Activated B cell treated with CpG ODN at 0.5 μM for 24 hours (primary cell): ENCODE results near the gene MRNIP. TPM values are rescaled to one million over a fixed set of nuclear protein-coding genes. Genes with fewer than 3 reads are reported as not detected.
"Not testable (repeated sequence)": the region's sequence is repeated elsewhere in the genome, so short reads cannot be mapped to it uniquely, and the experiment has no call there.

Experiments used
- ATAC-seq: fragments of 200-7000 bp; cut with Tn5 transposase; one replicate; pipeline ENCODE4 v1.10.0; 2021; ENCODE audit warnings: low read depth, mild to moderate bottlenecking, moderate library complexity
- CTCF ChIA-PET: fragments of 350-600 bp; sonication (Branson Sonifier 250); formaldehyde crosslinking; loops from one replicate; lab custom pipeline; 2021; ENCODE audit warnings: antibody characterized with exemption; lab: Charles Lee
- POLR2A ChIA-PET: fragments of 350-600 bp; sonication (Branson Sonifier 250); formaldehyde crosslinking; loops from one replicate; lab custom pipeline; 2021; ENCODE audit warnings: antibody characterized with exemption; lab: Charles Lee
- DNase-seq: peaks from one replicate; pipeline ENCODE4 v3.0.0; 2022
- H3K27ac Mint-ChIP-seq: one replicate; pipeline ENCODE4 v1.8.0; 2020; ENCODE audit warnings: mixed read lengths
- H3K27me3 Mint-ChIP-seq: one replicate; pipeline ENCODE4 v1.8.0; 2021; ENCODE audit warnings: mixed read lengths
- H3K36me3 Mint-ChIP-seq: one replicate; pipeline ENCODE4 v1.8.0; 2021; ENCODE audit warnings: low read depth, mixed read lengths
- H3K4me1 Mint-ChIP-seq: one replicate; pipeline ENCODE4 v1.8.0; 2021; ENCODE audit warnings: mixed read lengths
- H3K4me3 Mint-ChIP-seq: one replicate; pipeline ENCODE4 v1.8.0; 2020; ENCODE audit warnings: mild to moderate bottlenecking, mixed read lengths
- H3K9me3 Mint-ChIP-seq: one replicate; pipeline ENCODE4 v1.8.0; 2020; ENCODE audit warnings: mixed read lengths
- intact Hi-C: fragments of 100-400 bp; cut with micrococcal nuclease; formaldehyde crosslinking; loops from one replicate; pipeline ENCODE4 v1.15.1; 2024
- total RNA-seq: library from RNA; stranded (reverse); gene quantifications from 2 replicates; pipeline ENCODE4 v1.2.3, GENCODE V29; 2022
- TF ChIP-seq, protein P1 (sequence below): fragments of 200-600 bp; IDR thresholded peaks from one replicate; pipeline ENCODE4 v1.8.0; 2022; ENCODE audit warnings: antibody characterized with exemption, mild to moderate bottlenecking

Gene MRNIP
- total RNA-seq, 1 donor from 2014 or later = 70.0 TPM

GRCh38 chr5:179873588-179874110 lies 15.0 kb upstream of the MRNIP start:
- POLR2A ChIA-PET = interaction anchor here (1.0 kb wide), 1 partner anchor 33 kb away, joined by 3 read pairs; no protein-coding TSS in a partner anchor
- ATAC-seq (no peak), DNase-seq (no peak)
- H3K4me1 Mint-ChIP-seq = no peaks in the 10 kb centered on the region
- H3K27me3 Mint-ChIP-seq = no peaks in the 10 kb centered on the region
- H3K9me3 Mint-ChIP-seq = no peaks in the 10 kb centered on the region
- no peak overlapping the region for H3K27ac Mint-ChIP-seq
- no peak overlapping the region for H3K4me3 Mint-ChIP-seq
- CTCF ChIA-PET = no interaction called here
- intact Hi-C loops = no loop called here
- H3K36me3 Mint-ChIP-seq = peaks cover 70% of the 10 kb centered on the region
- TF ChIP-seq, protein P1, sequence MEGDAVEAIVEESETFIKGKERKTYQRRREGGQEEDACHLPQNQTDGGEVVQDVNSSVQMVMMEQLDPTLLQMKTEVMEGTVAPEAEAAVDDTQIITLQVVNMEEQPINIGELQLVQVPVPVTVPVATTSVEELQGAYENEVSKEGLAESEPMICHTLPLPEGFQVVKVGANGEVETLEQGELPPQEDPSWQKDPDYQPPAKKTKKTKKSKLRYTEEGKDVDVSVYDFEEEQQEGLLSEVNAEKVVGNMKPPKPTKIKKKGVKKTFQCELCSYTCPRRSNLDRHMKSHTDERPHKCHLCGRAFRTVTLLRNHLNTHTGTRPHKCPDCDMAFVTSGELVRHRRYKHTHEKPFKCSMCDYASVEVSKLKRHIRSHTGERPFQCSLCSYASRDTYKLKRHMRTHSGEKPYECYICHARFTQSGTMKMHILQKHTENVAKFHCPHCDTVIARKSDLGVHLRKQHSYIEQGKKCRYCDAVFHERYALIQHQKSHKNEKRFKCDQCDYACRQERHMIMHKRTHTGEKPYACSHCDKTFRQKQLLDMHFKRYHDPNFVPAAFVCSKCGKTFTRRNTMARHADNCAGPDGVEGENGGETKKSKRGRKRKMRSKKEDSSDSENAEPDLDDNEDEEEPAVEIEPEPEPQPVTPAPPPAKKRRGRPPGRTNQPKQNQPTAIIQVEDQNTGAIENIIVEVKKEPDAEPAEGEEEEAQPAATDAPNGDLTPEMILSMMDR = no peak

DNA sequence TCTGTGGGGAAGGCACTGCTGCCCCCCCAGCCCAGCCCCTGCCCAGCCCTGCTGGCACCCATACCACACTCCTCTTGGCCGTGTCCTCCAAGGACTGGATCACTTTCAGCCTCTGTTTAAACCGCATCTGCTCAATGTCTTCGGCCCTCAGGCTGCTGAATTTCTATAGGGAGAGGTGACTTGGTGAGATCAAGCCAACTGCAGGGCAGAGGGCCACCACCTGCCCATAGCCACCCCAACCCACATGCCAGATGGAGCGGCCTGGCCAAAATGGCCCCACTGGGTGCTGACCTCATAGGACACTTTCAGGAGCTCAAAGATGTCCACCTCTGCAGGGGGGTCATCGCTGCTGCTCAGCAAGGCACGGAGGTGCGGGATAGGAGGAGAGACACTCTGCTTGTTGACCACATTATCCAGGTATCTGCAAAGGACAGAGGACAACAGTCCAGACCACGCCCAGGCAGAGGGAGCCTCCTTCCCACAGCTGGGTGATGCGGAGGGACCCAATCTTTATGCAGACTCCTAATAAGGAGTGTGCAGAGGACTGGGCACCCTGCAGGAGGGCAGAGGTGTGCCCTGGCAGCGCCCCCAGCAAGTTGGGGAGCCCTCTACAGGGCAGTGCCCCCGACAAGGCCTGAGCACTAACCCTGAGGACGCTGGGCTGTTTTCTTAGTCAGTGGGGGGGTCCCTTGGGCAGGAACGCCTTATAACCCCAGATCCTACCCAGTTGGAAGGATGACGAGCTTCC lies 14.4 kb upstream of the MRNIP start:
- TF ChIP-seq, protein P1 = no peak
- CTCF ChIA-PET = no interaction called here
- no peak for DNase-seq
- H3K9me3 Mint-ChIP-seq = no peaks in the 10 kb centered on the region
- H3K27ac Mint-ChIP-seq = no peak overlapping the region
- POLR2A ChIA-PET = interaction anchor here (1.0 kb wide), 1 partner anchor 34 kb away, joined by 3 read pairs; no protein-coding TSS in a partner anchor
- ATAC-seq = no peak
- no peaks in the 10 kb centered on the region for H3K27me3 Mint-ChIP-seq
- intact Hi-C loops = no loop called here
- no peak overlapping the region for H3K4me3 Mint-ChIP-seq
- no peaks in the 10 kb centered on the region for H3K4me1 Mint-ChIP-seq
- H3K36me3 Mint-ChIP-seq = peaks cover 71% of the 10 kb centered on the region

DNA sequence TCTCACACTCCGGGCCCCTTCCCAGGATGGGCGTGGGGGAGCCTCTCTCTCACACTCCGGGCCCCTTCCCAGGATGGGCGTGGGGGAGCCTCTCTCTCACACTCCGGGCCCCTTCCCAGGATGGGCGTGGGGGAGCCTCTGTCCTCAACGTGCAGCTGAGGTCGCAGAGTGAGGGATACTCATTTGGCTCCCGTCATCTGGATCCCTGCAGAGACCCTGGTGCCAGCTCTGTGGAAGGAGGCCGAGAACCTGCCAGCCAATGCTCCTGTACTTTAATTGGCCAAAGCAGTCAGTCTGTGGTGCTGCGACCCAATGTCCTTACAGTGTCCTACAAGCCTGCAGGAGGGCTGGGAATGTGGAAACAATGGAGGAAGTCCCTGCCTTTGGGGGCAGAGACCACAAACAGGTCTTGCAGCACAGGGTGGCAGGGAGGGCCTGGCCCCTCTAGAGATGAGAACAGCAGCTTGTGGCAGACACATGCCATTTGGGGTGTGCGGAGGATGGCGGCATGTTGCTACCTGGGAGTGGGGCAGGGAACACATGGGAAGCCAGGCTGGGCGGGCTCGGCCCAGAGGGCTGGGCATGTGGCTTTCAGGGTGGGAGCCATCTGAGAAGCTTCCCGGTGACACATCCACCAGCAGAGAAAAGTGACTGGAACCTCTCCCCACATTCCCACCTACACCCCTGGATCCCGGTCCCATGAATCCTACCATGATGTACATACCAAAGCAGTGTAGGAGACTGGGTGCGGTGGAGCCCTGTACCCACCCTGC lies 13.6 kb upstream of the MRNIP start:
- Mint-ChIP-seq H3K27ac (no peak overlapping the region), H3K9me3 (no peaks in the 10 kb centered on the region), H3K4me1 (no peaks in the 10 kb centered on the region), H3K27me3 (no peaks in the 10 kb centered on the region), H3K36me3 (peaks cover 70% of the 10 kb centered on the region), H3K4me3 (no peak overlapping the region)
- intact Hi-C loops = no loop called here
- TF ChIP-seq, protein P1 = no peak
- ATAC-seq = no peak
- no peak for DNase-seq
- POLR2A ChIA-PET = no interaction called here
- CTCF ChIA-PET = interaction anchor here (1.2 kb wide), 1 partner anchor 103 kb away, joined by 4 read pairs; no protein-coding TSS in a partner anchor

DNA sequence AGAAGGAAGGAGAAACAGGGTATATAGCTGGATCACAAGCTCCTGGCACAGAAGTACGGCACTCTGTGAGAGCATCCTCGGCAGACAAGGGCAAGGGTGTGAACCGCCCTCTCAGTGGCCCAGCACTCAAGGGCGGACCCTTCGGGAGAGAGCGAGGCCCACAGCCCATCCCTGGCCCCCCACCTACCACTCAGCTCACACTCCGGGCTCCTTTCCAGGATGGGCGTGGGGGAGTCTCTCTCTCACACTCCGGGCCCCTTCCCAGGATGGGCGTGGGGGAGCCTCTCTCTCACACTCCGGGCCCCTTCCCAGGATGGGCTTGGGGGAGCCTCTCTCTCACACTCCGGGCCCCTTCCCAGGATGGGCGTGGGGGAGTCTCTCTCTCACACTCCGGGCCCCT lies 12.9 kb upstream of the MRNIP start:
- DNase-seq, intact Hi-C loops, ATAC-seq, H3K4me3 Mint-ChIP-seq, H3K4me1 Mint-ChIP-seq, H3K27me3 Mint-ChIP-seq, POLR2A ChIA-PET, H3K9me3 Mint-ChIP-seq, H3K27ac Mint-ChIP-seq: not testable (repeated sequence)
- CTCF ChIA-PET = interaction anchor here (1.2 kb wide), 1 partner anchor 103 kb away, joined by 4 read pairs; no protein-coding TSS in a partner anchor
- peaks cover 71% of the 10 kb centered on the region for H3K36me3 Mint-ChIP-seq

GRCh38 chr5:179870952-179871351 lies 12.3 kb upstream of the MRNIP start:
- POLR2A ChIA-PET = no interaction called here
- no peak overlapping the region for H3K4me3 Mint-ChIP-seq
- no peaks in the 10 kb centered on the region for H3K4me1 Mint-ChIP-seq
- H3K9me3 Mint-ChIP-seq = no peaks in the 10 kb centered on the region
- ATAC-seq (no peak), DNase-seq (no peak)
- no peaks in the 10 kb centered on the region for H3K27me3 Mint-ChIP-seq
- no peak overlapping the region for H3K27ac Mint-ChIP-seq
- intact Hi-C loops = no loop called here
- peaks cover 69% of the 10 kb centered on the region for H3K36me3 Mint-ChIP-seq
- TF ChIP-seq, protein P1 = no peak
- CTCF ChIA-PET = interaction anchor here (1.2 kb wide), 1 partner anchor 104 kb away, joined by 4 read pairs; no protein-coding TSS in a partner anchor
